Adipocyte (in vitro differentiated cells): ENCODE data around the gene MDFIC.

Source experiments
- DNase-seq: peaks from one replicate; pipeline ENCODE4 v3.0.0-alpha.2; 2015; ENCODE audit warnings: low read depth
- H3K27me3 ChIP-seq: replicated peaks from 2 replicates; pipeline ENCODE4 v1.7.0; 2013; ENCODE audit warnings: mild to moderate bottlenecking, low read length, moderate library complexity; ENCODE audit not compliant: control insufficient read depth, insufficient read depth
- H3K36me3 ChIP-seq: 2 replicates; pipeline ENCODE4 v1.7.0; 2013; ENCODE audit warnings: low read length, mild to moderate bottlenecking, moderate library complexity; ENCODE audit not compliant: control insufficient read depth, insufficient read depth, severe bottlenecking
- H3K4me1 ChIP-seq: 2 replicates; pipeline ENCODE4 v1.7.0; 2013; ENCODE audit warnings: mild to moderate bottlenecking, low read length, moderate library complexity; ENCODE audit not compliant: control insufficient read depth, insufficient read depth
- H3K4me3 ChIP-seq: 2 replicates; pipeline ENCODE4 v1.7.0; 2013; ENCODE audit warnings: mild to moderate bottlenecking, low read length, moderate library complexity
- H3K9ac ChIP-seq: 2 replicates; pipeline ENCODE4 v1.7.0; 2013; ENCODE audit warnings: mild to moderate bottlenecking, low read length, moderate library complexity
- H3K9me3 ChIP-seq: 2 replicates; pipeline ENCODE4 v1.7.0; 2013; ENCODE audit warnings: mild to moderate bottlenecking, low read length, moderate library complexity; ENCODE audit not compliant: control insufficient read depth

MDFIC gene

GRCh38 chr7:114976666-114977065, 54.8 kb downstream of the MDFIC start:
- Histone ChIP-seq H3K27me3 (no peaks in the 10 kb centered on the region), H3K4me3 (no peak overlapping the region), H3K9me3 (no peaks in the 10 kb centered on the region), H3K4me1 (peaks cover 46% of the 10 kb centered on the region), H3K9ac (no peak overlapping the region), H3K36me3 (peaks cover 23% of the 10 kb centered on the region)
- DNase-seq, result no peak

GRCh38 chr7:114977277-114977676, 55.4 kb downstream of the MDFIC start:
- DNase-seq, result no peak
- Histone ChIP-seq H3K4me1 (peaks cover 46% of the 10 kb centered on the region), H3K9ac (no peak overlapping the region), H3K4me3 (no peak overlapping the region), H3K36me3 (peaks cover 29% of the 10 kb centered on the region), H3K9me3 (no peaks in the 10 kb centered on the region), H3K27me3 (no peaks in the 10 kb centered on the region)

DNA sequence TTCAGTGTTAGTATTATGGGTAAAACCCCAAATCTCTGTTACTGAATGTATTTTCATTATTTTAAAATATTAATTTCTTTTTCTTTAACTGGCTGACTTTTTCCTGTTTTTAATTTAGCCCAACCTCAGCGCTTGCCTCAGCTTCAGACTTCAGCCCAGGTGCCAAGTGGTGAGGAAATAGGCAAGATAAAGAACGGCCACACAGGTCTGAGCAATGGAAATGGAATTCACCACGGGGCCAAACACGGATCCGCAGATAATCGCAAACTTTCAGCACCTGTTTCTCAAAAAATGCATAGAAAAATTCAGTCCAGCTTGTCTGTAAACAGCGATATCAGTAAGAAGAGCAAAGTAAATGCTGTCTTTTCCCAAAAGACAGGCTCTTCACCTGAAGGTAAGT, 57.5 kb downstream of the MDFIC start:
- no peaks in the 10 kb centered on the region for H3K27me3 ChIP-seq
- no peaks in the 10 kb centered on the region for H3K9me3 ChIP-seq
- peaks cover 50% of the 10 kb centered on the region for H3K36me3 ChIP-seq
- H3K4me1 ChIP-seq, result peaks cover 34% of the 10 kb centered on the region
- H3K9ac ChIP-seq, result no peak overlapping the region
- no peak for DNase-seq
- H3K4me3 ChIP-seq, result no peak overlapping the region

DNA sequence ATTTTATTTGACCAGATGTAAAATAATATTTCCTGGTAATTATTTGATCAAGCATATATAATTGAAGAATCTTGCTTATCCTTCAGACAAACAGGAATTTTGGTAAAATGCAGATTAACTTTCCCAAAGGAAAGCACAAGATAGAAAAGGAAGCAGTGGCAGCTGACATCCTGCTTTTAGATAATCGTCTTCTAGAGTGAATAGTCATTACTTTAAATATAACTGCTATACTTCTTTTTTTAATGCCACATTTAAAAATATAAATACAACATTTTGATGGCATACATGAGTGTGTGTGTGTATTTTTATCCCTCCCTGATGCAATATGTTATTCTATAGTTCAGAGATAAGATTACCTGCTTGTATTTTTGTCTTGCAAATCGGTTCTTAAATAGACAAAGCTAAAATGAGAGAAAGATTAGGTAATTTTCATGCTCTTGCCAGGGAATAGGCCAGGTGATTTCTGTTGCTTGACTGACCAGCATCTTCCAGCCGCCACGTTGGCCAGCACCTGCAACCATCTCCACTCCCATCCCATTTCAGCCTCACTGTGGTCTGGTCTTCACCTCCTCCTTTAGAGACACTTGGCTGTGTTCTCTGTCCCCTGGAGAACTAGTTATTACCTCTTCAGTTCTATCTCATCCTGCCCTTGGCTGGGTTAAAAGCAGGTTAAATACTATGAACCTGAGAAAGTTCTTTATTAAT, 58.1 kb downstream of the MDFIC start:
- no peak overlapping the region for H3K4me3 ChIP-seq
- no peaks in the 10 kb centered on the region for H3K9me3 ChIP-seq
- H3K9ac ChIP-seq, result no peak overlapping the region
- no peak for DNase-seq
- no peaks in the 10 kb centered on the region for H3K27me3 ChIP-seq
- H3K4me1 ChIP-seq, result peaks cover 29% of the 10 kb centered on the region
- peaks cover 56% of the 10 kb centered on the region for H3K36me3 ChIP-seq

GRCh38 chr7:114981323-114981722, 59.4 kb downstream of the MDFIC start:
- H3K9me3 ChIP-seq, result no peaks in the 10 kb centered on the region
- H3K4me3 ChIP-seq, result no peak overlapping the region
- H3K4me1 ChIP-seq, result peaks cover 28% of the 10 kb centered on the region
- H3K9ac ChIP-seq, result no peak overlapping the region
- H3K36me3 ChIP-seq, result peaks cover 64% of the 10 kb centered on the region
- no peak for DNase-seq
- H3K27me3 ChIP-seq, result no peaks in the 10 kb centered on the region

DNA sequence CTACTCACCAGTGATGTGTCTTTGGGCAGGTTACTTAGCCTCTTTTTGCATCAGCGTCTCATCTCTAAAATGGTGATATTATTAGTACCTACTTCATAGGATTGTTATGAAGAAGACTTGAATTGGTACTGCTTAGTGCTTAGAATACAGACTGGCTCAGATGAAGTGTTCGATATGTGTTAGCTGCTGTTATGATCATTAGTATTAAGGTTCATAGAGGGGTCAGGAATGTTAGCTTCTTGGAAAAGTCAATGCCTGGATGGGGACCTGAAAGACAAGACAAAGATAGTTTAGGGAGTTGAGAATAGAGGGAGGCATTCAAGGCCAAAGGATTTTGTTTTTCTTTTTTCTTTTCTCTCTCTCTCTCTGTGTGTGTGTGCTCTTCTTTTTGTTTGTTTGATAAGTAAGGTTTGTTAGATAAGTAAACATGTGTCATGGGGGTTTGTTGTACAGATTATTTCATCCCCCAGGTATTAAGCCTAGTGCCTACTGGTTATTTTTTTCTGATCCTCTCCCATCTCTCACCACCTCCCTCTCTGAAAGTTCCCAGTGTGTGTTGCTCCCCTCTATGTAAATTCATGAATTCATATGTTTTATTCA, 63.3 kb downstream of the MDFIC start:
- H3K9me3 ChIP-seq, result no peaks in the 10 kb centered on the region
- no peaks in the 10 kb centered on the region for H3K27me3 ChIP-seq
- H3K36me3 ChIP-seq, result peaks cover 62% of the 10 kb centered on the region
- DNase-seq, result no peak
- H3K4me1 ChIP-seq, result peaks cover 36% of the 10 kb centered on the region
- H3K4me3 ChIP-seq, result no peak overlapping the region
- H3K9ac ChIP-seq, result no peak overlapping the region

DNA sequence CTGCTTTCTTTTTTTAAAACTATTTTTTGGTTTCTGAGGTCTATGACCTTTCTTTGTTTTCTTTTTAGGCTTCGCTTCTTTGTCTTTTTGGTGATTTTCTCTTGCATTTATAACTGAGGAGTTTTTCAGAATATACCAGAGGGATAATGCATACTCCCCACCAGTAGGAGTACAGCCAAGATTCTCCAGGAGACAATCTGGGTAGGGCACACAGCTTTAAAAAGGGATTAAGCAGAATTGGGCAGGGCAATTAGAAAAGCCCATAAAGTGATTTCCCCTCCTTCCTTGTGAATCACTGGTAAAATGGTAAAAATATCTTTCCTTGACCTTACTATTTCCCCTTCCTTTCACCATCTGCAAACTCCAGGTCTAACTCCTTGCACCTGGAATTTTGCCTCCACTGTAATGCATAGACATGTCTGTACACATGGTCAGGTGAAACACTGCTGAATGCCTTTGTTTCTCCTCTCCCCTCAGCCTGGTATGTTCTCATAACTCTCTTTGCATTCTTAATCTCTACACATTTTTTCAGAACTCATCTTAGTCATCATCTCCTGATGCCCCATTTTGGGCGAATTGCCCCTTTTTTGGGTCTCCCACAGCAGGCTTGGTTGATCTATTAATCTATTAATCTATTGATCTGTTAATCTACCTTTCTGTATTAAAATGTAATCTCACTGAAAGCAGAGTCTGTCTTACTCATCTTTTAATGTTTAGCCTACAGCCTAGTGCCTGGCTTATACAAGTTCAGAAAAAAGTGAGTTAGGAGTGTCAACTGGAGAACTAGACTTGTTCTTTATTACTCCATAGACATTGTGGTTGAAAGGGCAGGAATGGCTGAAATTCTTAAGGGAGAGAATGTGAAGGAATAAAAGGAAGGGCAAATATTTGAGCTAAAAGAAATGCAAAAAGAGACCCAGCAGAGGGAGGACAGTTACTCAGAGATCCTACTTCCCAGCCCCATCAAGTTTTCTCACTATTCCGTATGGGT, 64.6 kb downstream of the MDFIC start:
- H3K4me3 ChIP-seq, result peak overlapping the region; percentile 45
- H3K36me3 ChIP-seq, result peaks cover 49% of the 10 kb centered on the region
- H3K9ac ChIP-seq, result peak overlapping the region; percentile 52
- peaks cover 36% of the 10 kb centered on the region for H3K4me1 ChIP-seq
- no peaks in the 10 kb centered on the region for H3K27me3 ChIP-seq
- no peak for DNase-seq
- H3K9me3 ChIP-seq, result no peaks in the 10 kb centered on the region

GRCh38 chr7:114988026-114988425, 66.1 kb downstream of the MDFIC start:
- Histone ChIP-seq H3K9me3 (no peaks in the 10 kb centered on the region), H3K36me3 (peaks cover 34% of the 10 kb centered on the region)

GRCh38 chr7:114988755-114989375, 67.0 kb downstream of the MDFIC start:
- Histone ChIP-seq H3K4me3 (peak overlapping the region; percentile 52), H3K4me1 (peaks cover 36% of the 10 kb centered on the region), H3K27me3 (no peaks in the 10 kb centered on the region), H3K9ac (peak overlapping the region; percentile 26), H3K36me3 (peaks cover 25% of the 10 kb centered on the region), H3K9me3 (no peaks in the 10 kb centered on the region)
- peak; percentile 76 for DNase-seq

More at GRCh38 chr7:114988026-114988425, 66.1 kb downstream of the MDFIC start:
- H3K4me1 ChIP-seq, result peaks cover 36% of the 10 kb centered on the region
- no peaks in the 10 kb centered on the region for H3K27me3 ChIP-seq
- H3K9ac ChIP-seq, result peak overlapping the region; percentile 26
- H3K4me3 ChIP-seq, result peak overlapping the region; percentile 52
- no peak for DNase-seq

- H3K4me1 ChIP-seq, result peaks cover 36% of the 10 kb centered on the region
- H3K27me3 ChIP-seq, result no peaks in the 10 kb centered on the region
- no peak overlapping the region for H3K9ac ChIP-seq
- peaks cover 19% of the 10 kb centered on the region for H3K36me3 ChIP-seq
- H3K4me3 ChIP-seq, result no peak overlapping the region
- DNase-seq, result no peak
- no peaks in the 10 kb centered on the region for H3K9me3 ChIP-seq
These were observed 67.6 kb downstream of the MDFIC start for GRCh38 chr7:114989531-114989930.
